ENCODE results near the gene DRD3. TPM values are rescaled to one million over a fixed set of nuclear protein-coding genes. Genes with fewer than 3 reads are reported as not detected.

DRD3 gene
- total and polyA plus RNA-seq, 8 donors = not detected

GRCh38 chr3:114216186-114216970, 37.5 kb upstream of the DRD3 start:
- no peak for DNase-seq
- H3K9me3 ChIP-seq = no peaks in the 10 kb centered on the region
- H3K4me3 ChIP-seq = no peak overlapping the region
- ATAC-seq = no peak
- H3K4me1 ChIP-seq = no peaks in the 10 kb centered on the region
- 79 to 83% methylated on average over 5 of the region's 5 CpGs for WGBS, 2 donors
- H3K36me3 ChIP-seq = no peaks in the 10 kb centered on the region
- intact Hi-C loops (cut with DNase I) = no loop called here
- H3K27me3 ChIP-seq = no peaks in the 10 kb centered on the region
- FAIRE-seq = no peak
- no peak overlapping the region for H3K27ac ChIP-seq
- TF ChIP-seq CTCF (IDR thresholded peaks at IDR 0.05) = no peak

DNA sequence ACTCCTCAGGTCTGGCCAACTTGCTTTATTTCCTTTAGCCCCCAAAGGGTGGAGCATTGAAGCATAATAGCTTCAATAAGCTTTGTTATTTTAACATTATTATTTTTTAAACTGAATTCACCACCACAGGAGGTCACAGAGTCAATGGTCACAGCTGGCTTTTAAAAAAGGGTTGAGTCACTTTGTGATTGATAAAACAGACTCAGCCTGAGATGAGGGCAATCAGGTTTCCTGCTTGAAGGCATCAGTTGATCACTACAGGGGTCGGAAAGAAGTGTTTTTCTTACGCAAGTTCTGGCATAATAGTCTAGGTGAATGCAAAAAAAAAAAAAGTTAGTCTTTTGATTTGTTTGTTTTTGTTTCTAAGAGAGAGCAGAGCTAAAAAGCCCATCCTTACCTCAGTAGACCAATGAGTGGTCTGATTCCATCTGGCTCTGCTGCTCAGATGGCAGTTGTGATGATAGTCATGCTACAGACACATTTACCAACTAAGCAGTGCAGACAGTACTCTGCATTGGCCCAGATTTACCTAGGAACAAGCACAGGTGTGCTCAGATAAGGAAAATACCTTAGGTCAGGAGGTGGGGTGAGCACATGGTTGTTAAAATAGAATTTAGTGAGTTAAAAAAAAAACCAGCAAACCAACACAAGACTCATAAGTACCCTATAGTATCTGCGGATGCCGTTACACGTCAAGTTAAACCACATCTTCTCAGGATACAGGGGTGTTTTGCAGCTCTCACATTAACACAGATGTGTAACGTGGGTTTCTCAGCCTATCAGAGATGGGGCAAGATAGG, 35.9 kb upstream of the DRD3 start:
- H3K4me3 ChIP-seq = no peak overlapping the region
- FAIRE-seq = no peak
- peak in 3 of 4 donors; percentile 28 to 38 (median 31) for ATAC-seq

GRCh38 chr3:114213627-114214541, 35.0 kb upstream of the DRD3 start:
- no peaks in the 10 kb centered on the region for H3K4me1 ChIP-seq
- intact Hi-C loops (cut with DNase I) = no loop called here
- H3K36me3 ChIP-seq = no peaks in the 10 kb centered on the region
- H3K27ac ChIP-seq = peak overlapping the region in 2 of 4 donors; percentile 4 to 5
- no peak for DNase-seq
- no peaks in the 10 kb centered on the region for H3K9me3 ChIP-seq
- no peak for TF ChIP-seq CTCF (IDR thresholded peaks at IDR 0.05)
- peak overlapping the region in 1 of 4 donors; percentile 12 for H3K4me3 ChIP-seq
- no peaks in the 10 kb centered on the region for H3K27me3 ChIP-seq
- peak in 3 of 4 donors; percentile 37 to 74 (median 56) for ATAC-seq
- 40 to 42% methylated on average over 19 of the region's 19 CpGs for WGBS, 2 donors
- no peak for FAIRE-seq

More for the DNA sequence above, 35.9 kb upstream of the DRD3 start:
- Histone ChIP-seq H3K9me3 (no peaks in the 10 kb centered on the region), H3K27ac (peak overlapping the region in 2 of 4 donors; percentile 4 to 5), H3K4me1 (no peaks in the 10 kb centered on the region), H3K27me3 (no peaks in the 10 kb centered on the region), H3K36me3 (no peaks in the 10 kb centered on the region)
- 57 to 68% methylated on average over 6 of the region's 6 CpGs for WGBS, 2 donors
- intact Hi-C loops (cut with DNase I) = no loop called here
- no peak for DNase-seq
- no peak for TF ChIP-seq CTCF (IDR thresholded peaks at IDR 0.05)

DNA sequence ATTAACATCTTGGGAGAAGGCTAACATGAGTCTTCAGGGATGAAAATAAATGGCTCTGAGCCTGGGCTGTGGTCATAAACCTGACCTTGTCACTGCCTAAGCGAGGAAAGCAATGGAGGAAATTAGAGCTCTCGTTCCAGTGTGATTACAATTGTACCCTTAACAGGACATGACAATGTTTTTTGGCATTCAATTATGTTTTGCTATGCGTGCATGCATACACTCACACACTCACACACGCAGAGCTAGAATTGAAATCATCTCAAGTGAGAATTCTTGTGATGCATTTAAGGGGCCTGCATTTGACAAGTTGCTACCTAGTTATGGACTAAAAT, 34.4 kb upstream of the DRD3 start:
- TF ChIP-seq CTCF (IDR thresholded peaks at IDR 0.05) = no peak
- Histone ChIP-seq H3K36me3 (no peaks in the 10 kb centered on the region), H3K4me1 (no peaks in the 10 kb centered on the region), H3K4me3 (no peak overlapping the region), H3K27me3 (no peaks in the 10 kb centered on the region), H3K9me3 (no peaks in the 10 kb centered on the region), H3K27ac (no peak overlapping the region)
- DNase-seq (no peak), FAIRE-seq (no peak), ATAC-seq (no peak)
- 58 to 60% methylated on average over 4 of the region's 4 CpGs for WGBS, 2 donors
- intact Hi-C loops (cut with DNase I) = no loop called here
